ENCODE measurements around the gene IRF2BP2. TPM values are rescaled to one million over a fixed set of nuclear protein-coding genes. Genes with fewer than 3 reads are reported as not detected.

Gene IRF2BP2
- total RNA-seq, 1 donor = 79.4 TPM

- TF ChIP-seq CTCF (IDR thresholded peaks at IDR 0.05; ENCODE audit: insufficient read depth, low read length) = no peak
- DNase-seq (ENCODE audit: low read depth) = no peak
- H3K4me3 ChIP-seq (ENCODE audit: low read depth, low read length) = no peak overlapping the region
These were observed 31.9 kb downstream of the IRF2BP2 start for GRCh38 chr1:234578087-234578486.

- DNase-seq (ENCODE audit: low read depth) = peak; percentile 64
These were observed 36.2 kb downstream of the IRF2BP2 start for GRCh38 chr1:234573711-234574299.

GRCh38 chr1:234572966-234573365 lies 37.0 kb downstream of the IRF2BP2 start:
- TF ChIP-seq CTCF (IDR thresholded peaks at IDR 0.05; ENCODE audit: insufficient read depth, low read length) = no peak
- H3K4me3 ChIP-seq (ENCODE audit: low read depth, low read length) = no peak overlapping the region
- DNase-seq (ENCODE audit: low read depth) = no peak

More at GRCh38 chr1:234573711-234574299, 36.2 kb downstream of the IRF2BP2 start:
- H3K4me3 ChIP-seq (ENCODE audit: low read depth, low read length) = no peak overlapping the region
- no peak for TF ChIP-seq CTCF (IDR thresholded peaks at IDR 0.05; ENCODE audit: insufficient read depth, low read length)

- no peak for TF ChIP-seq CTCF (IDR thresholded peaks at IDR 0.05; ENCODE audit: insufficient read depth, low read length)
- DNase-seq (ENCODE audit: low read depth) = no peak
- no peak overlapping the region for H3K4me3 ChIP-seq (ENCODE audit: low read depth, low read length)
These were observed 38.3 kb downstream of the IRF2BP2 start for GRCh38 chr1:234571702-234572101.

GRCh38 chr1:234570329-234571120 lies 39.5 kb downstream of the IRF2BP2 start:
- no peak for DNase-seq (ENCODE audit: low read depth)
- TF ChIP-seq CTCF (IDR thresholded peaks at IDR 0.05; ENCODE audit: insufficient read depth, low read length) = no peak
- no peak overlapping the region for H3K4me3 ChIP-seq (ENCODE audit: low read depth, low read length)

GRCh38 chr1:234568345-234568744 lies 41.6 kb downstream of the IRF2BP2 start:
- no peak for TF ChIP-seq CTCF (IDR thresholded peaks at IDR 0.05; ENCODE audit: insufficient read depth, low read length)
- no peak overlapping the region for H3K4me3 ChIP-seq (ENCODE audit: low read depth, low read length)
- DNase-seq (ENCODE audit: low read depth) = no peak
